ENCODE results near the gene DNAAF1.

GRCh38 chr16:84177741-84178073 is 32.6 kb downstream of the DNAAF1 start:
- TF ChIP-seq CTCF (IDR thresholded peaks at IDR 0.05) (no peak), EZH2 (IDR thresholded peaks at IDR 0.05) (no peak)
